OCI-M2 (cell line): Measurements from ENCODE around the gene P2RY11.

Experiments
- DNase-seq: peaks from one replicate; lab custom pipeline; 2025; ENCODE audit not compliant: unreplicated experiment; lab: John Stamatoyannopoulos, UW

Gene P2RY11

GRCh38 chr19:10092648-10093294, 18.7 kb upstream of the P2RY11 start:
- no peak for DNase-seq

GRCh38 chr19:10093295-10094186, 18.0 kb upstream of the P2RY11 start:
- no peak for DNase-seq

- no peak for DNase-seq
These were observed 15.9 kb upstream of the P2RY11 start for GRCh38 chr19:10095622-10095947.

- no peak for DNase-seq
These were observed 15.4 kb upstream of the P2RY11 start for GRCh38 chr19:10095948-10096614.

- no peak for DNase-seq
These were observed 14.9 kb upstream of the P2RY11 start for GRCh38 chr19:10096615-10096963.

GRCh38 chr19:10100163-10100785, 11.2 kb upstream of the P2RY11 start:
- no peak for DNase-seq

GRCh38 chr19:10102787-10103236, 8.7 kb upstream of the P2RY11 start:
- DNase-seq = peak; percentile 97

- DNase-seq = no peak
These were observed 7.4 kb upstream of the P2RY11 start for GRCh38 chr19:10104130-10104513.

GRCh38 chr19:10104665-10105508, 6.6 kb upstream of the P2RY11 start:
- DNase-seq = peak; percentile 99

- peak; percentile 99 for DNase-seq
These were observed 5.9 kb upstream of the P2RY11 start for GRCh38 chr19:10105509-10106099.

- peak; percentile 100 for DNase-seq
These were observed 5.2 kb upstream of the P2RY11 start, which contains the start of gene PPAN for GRCh38 chr19:10106100-10106936. TSS of gene PPAN (plus strand) at chr19:10106362. CDS start at chr19:10106395, 33 bp downstream.

- no peak for DNase-seq
These were observed 4.2 kb upstream of the P2RY11 start for GRCh38 chr19:10107254-10107653.

- no peak for DNase-seq
These were observed 3.6 kb upstream of the P2RY11 start for GRCh38 chr19:10107817-10108367.

GRCh38 chr19:10109528-10109927, 2.0 kb upstream of the P2RY11 start:
- DNase-seq = no peak

- DNase-seq = no peak
These were observed 1.2 kb upstream of the P2RY11 start for GRCh38 chr19:10110076-10110971.

GRCh38 chr19:10110972-10111317, 548 bp upstream of the P2RY11 start:
- no peak for DNase-seq

GRCh38 chr19:10112037-10112761, 706 bp downstream of the P2RY11 start:
- no peak for DNase-seq
